H1 (cell line): ENCODE measurements around the gene BICRAL. TPM values are rescaled to one million over a fixed set of nuclear protein-coding genes. Genes with fewer than 3 reads are reported as not detected.

Source experiments
- HDAC6 ChIP-seq: IDR thresholded peaks from one replicate; pipeline ENCODE4 v1.7.1; 2012; ENCODE audit warnings: low read depth, mild to moderate bottlenecking, inconsistent platforms, low read length, moderate library complexity
- polyA plus RNA-seq, 7 experiments: library from polyadenylated mRNA; depleted of rRNA in 3 of 7; stranded (reverse) in 5 of 7; unstranded in 2 of 7; fragments of >200 nt in 5 of 7; fragments of 200-250 nt in 2 of 7; gene quantifications; 1 replicate in 5 of 7; 2 replicates in 1 of 7; 4 replicates in 1 of 7; pipeline versions ENCODE4 v1.2.1 to v1.2.3, GENCODE V29; 2011 to 2013; ENCODE audit warnings: missing spikeins in 2 of 7, mixed read lengths in 2 of 7
- total RNA-seq: library from RNA; stranded (reverse); fragmentation: NEBNext Ultra II Directional; extraction: Animal tissue kit (Norgen Biotek cat#: 25700); gene quantifications from 2 replicates; pipeline ENCODE4 v1.2.1, GENCODE V29; 2021

BICRAL gene
- total and polyA plus RNA-seq, 2 of the 8 experiments (the other 6 are each of a cell fraction or from before 2014, with no cell fraction given): 9.4 to 12.2 TPM

DNA sequence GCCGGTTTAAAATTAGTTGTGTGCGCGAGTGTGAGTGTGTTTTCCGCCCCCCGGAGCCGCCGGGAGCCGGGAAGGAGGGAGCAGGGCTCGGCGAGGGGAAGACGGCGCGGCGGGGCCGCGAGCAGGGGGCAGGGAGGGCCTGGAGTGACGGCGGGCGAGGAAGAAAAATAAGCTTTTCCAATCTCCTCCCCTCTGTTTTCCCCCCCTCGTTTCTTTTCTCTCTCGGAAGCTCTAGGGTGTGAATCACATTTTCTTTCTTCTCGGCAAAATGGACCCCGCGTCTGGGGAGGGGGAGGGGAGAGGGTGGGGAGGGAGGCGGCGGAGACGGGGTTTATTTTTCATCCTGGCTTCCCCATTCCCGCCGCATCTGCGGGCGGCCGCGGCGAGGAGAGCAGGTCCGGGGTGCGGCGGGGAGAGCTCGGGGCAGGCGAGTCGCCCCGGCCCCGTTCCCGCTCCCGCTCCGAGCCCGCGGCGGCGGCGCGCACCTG is 881 bp downstream of the BICRAL start (continued):
- no peak for TF ChIP-seq HDAC6
